GM18867 (cell line): Measurements from ENCODE around the gene TMEM52B.

Experiments used
- ATAC-seq: cut with Tn5 transposase; IDR thresholded peaks from one replicate; pipeline ENCODE4 v1.9.1; 2021; ENCODE audit warnings: mild to moderate bottlenecking, moderate library complexity; ENCODE audit not compliant: unreplicated experiment

Gene TMEM52B

DNA sequence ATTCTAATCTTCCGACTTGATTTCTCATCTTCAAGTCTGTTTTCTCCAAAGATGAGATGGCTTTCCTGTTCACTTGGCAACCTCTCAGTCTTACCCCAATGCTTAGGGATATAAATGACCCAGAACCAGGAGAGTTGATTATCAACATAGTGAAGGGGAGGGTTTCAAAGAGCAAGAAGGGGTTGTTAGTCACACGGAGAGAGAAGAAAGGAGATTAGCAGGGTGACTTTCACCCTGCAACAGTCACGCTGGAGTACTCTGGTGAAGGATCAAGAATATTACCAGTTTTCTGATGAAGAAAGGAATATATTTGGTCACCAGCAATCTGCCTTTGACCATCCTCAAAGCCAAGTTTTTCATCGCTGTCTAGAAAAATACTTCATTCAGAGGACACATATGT, at the start of gene TMEM52B:
Gene TMEM52B (plus strand): TSS at position 212 of the 400 bp plus-strand sequence. CDS start 543 bp downstream, outside the sequence.
- no peak for ATAC-seq

DNA sequence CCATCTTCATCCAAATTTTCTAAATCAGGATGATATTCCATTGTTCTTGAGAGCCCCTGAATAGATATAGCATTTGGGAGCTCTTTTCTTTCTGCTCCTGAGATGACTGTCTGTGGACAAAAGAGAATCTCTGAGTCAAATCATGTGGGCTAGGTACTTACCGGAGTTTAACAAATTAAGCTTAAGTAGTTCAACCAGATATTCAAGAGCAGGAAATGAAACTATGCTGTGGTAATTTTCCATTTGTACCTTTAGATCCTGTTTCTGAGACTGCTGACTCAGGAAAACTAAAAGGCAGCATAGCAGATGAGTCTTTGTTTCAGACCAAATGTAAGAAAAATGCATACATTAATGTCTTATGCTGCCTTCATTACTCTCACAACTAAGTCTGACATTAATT, 48.8 kb upstream of the TMEM52B start, which contains the start of gene CLEC7A:
Gene CLEC7A (minus strand): TSS at position 158 of the 400 bp plus-strand sequence. CDS start 117 bp downstream, at position 41.
- ATAC-seq, result peak; percentile 85

DNA sequence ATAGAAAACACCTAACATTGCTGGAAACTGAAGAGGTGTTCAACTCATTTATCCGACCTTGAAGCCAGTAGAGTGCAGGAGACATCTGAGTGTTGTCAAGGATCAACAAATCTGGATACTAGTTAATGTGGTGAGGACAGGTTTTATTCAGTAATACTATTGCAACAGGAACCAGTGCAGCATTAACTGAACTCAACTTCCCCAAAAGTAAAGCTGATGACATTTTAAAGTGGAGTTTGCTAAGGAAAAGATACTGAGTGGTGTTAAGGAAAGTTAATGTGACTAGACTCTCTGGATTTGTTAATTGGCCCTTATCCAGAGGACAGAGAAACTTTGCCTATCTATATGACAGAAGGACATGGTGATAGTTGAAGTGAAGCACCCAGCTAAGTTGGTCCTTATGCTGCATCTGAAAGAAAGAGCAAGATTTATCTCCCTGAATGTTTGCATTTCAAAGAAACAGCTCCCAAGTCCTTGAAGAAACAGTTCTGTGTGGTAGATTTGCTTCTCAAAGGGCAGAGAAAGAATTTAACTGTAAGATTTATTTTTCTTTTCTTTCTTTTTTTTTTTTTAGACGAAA, 47.6 kb upstream of the TMEM52B start:
- ATAC-seq, result no peak

DNA sequence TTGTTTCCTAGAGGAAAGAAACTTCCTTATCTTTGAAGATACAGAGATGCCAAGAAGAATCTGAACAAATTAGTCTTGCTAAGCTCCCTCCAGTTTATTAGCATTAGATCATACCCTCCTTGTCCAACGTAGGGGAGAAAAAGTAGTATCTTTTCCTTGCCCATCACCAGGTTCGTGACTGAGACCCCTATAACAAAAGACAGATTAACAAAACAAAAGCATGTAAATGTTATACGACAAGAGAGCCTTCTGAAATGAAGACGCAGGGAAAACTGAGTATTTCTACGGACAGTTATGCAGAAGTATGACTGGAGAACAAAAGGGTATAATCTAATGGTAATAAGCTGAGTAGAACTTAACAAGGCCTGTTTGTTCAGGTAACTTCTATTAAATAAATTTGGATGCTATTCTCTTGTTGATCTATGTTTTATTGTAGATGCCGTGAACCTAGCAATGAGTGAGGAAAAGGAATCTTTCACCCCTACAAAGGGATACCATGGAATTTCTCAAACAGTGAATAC, 45.9 kb upstream of the TMEM52B start:
- ATAC-seq, result no peak

DNA sequence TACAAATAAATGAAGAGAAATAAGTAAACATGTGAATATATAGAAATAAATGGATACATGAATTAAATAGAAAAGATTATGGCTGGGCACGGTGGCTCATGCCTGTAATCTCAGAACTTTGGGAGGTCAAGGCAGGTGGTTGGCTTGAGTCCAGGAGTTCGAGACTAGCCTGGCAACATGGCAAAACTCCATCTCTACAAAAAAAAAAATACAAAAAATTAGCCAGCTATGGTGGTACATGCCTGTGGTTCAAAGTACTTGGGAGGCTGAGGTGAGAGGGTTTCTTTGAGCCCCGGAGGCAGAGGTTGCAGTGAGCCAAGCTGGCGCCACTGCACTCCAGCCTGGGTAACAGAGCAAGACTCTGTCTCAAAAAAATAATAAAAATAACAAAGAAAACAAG, 43.7 kb upstream of the TMEM52B start:
- no peak for ATAC-seq

DNA sequence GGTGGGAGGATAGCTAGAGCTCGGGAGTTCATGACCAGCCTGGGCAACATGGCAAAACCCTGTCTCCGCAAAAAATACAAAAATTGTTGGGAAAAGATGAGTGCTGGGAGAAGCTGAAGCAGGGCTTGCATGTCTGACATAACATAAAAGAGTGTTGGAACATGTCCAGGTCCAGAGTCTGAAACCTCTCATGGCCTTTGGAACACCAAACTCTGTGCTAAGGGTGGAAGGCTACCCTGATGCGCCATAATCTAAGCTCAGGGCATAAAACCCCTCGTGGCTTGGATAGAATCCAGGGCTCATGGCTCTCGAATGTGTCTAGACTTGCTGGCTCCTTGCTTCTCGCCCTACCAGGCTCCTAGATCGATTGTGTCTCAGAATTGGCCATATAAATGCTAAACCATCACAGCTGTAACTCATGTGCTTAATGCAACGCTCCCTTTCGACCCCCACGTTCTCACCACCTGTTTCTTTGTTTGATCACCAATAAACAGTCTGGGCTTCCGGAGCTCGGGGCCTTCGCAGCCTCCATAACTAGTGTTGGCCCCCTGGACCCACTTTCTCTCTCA, 42.1 kb upstream of the TMEM52B start:
- ATAC-seq, result no peak

DNA sequence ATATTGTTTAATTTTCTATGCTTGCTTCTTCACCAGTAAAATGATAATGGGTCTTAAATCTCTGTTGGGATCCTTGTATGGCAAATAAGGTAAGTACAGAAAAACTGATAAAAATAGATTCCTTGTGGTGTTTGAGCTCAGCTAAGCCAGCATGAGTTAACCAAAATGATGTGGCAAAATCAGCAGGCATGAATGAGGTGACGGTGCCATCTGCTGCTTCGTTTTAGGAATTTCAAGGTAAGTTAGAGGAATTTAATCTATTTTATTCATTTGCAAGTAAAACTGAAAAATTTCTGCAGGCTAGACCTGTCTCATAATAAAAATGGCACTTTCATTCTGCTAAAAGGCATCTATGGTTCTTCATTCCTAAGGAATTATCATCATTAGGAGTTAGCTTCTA, 38.8 kb upstream of the TMEM52B start:
- ATAC-seq, result no peak

DNA sequence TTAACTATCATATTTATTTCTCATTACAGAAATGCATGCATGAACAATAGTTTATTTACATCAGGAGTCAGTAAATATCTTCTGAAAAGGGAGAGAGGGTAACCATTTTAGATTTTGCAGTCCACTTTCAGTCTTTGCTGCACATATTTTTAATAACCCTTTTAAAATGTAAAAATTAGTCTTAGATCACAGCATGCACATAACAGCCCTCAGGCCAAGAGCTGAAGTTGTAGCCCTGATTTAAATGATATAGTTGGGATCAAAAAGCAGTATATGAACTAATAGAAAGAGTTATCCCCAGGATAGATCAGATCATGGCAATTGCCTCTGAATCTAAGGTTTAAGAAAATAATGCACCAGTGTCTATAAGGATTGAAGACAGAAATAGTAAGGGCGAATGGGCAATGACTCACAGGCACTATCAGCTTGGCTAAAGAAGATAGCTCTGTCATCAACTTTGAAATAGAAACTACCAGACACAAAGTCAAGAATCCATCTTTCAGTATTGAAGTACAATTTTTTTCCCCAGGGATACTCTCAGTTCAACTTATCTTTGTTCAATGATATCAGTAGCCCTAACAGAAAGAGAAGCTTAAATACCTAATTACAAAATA, 35.7 kb upstream of the TMEM52B start:
- no peak for ATAC-seq

DNA sequence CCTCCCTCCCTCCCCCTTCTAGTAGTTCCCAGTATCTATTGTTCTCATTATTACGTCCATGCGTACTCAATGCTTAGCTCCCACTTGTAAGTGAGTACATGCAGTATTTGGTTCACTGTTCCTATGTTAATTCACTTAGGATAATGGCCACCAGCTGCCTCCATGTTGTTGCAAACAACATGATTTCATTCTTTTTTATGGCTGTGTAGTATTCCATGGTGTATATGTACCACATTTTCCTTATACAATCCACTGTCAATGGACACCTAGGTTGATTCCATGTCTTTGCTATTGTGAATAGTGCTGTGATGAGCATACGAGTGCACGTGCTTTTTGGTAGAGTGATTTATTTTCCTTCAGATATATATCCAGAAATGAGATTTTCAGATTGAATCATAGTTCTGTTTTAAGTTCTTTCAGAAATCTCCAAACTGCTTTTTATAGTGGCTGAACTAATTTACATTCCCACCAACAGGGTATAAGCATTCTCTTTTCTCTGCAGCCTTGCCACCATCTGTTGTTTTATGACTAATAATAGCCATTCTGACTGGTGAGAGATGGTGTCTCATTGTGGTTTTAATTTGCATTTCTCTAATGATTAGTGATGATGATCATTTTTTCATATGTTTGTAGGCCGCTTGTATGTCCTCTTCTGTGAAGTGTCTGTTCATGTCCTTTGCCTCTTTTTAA, 31.0 kb upstream of the TMEM52B start:
- peak; percentile 87 for ATAC-seq

DNA sequence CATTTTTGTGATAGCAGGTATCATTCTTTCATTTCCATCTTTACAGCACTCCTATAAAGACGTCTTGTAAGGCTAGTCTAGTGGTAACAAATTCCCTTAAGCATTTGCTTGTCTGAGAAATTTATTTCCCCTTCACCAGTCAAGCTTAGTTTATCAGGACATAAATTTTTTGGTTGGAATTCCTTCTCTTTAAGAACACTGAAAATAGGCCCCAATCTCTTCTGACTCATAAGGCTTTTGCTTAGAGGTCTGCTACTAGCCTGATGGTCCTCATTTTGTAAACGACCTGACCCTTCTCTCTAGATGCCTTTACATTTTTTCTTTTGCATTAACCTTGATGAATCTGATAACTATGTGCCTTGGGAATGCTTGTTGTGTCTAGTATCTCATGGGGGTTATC, 27.2 kb upstream of the TMEM52B start:
- no peak for ATAC-seq

DNA sequence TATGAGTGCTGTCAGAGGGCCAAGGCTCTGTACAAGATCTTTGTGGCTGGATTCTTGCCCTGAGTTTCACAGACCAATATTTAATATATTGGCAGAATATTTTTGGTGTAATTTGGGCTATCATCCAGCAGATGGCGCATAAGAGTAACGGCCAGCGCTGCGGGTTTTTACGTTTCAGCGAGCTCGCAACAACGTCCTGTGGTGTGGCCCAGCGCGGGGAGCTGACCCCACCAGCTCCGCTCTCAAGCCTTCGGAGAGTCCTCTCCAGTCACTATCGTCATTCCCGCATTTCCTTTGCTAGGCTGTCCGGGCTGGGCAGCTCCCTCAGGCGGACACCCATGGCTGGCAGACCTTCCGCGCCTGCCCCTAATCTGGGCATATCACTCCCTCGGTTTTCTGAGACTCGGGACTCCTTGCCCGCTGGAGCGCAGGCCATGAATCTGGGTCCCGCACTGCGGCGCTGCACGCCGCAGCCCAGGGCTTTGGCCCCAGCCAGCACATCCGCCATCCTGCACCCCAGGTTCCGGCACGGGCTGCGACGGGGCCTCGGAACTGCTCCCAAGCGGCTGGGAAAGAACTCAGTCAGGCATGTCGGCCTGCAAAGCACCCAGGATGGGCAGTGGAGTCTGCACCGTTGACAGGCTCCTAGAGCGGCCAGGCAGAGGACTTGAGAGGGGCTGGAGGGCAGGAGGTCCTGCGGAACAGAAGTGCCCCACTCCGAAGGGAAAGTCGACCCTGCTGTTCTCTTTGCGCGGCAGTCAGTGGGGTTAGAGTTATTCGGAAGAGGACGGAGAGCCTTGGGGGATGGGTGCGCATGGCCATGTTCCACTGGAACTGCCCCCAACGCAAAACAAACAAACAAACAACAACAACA, 25.3 kb upstream of the TMEM52B start:
- ATAC-seq, result peak; percentile 63

DNA sequence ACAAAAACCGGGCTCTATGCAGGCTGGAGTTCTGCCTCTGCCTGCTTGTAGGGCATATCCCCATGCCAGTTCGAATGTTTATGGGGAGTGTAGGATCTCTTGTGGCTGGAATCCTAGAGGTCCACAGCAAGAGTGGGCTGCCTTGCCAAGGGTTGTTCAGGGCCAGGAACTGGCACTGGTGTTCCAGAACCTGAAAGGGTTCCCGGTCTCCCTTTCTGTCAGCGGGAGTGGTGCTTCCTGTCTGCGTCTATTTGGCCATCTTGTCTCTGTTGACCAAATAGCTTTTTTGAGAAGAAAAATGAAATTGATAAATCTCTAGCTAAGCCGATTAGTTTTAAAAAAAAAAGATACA, 24.7 kb upstream of the TMEM52B start:
- ATAC-seq, result peak; percentile 18

DNA sequence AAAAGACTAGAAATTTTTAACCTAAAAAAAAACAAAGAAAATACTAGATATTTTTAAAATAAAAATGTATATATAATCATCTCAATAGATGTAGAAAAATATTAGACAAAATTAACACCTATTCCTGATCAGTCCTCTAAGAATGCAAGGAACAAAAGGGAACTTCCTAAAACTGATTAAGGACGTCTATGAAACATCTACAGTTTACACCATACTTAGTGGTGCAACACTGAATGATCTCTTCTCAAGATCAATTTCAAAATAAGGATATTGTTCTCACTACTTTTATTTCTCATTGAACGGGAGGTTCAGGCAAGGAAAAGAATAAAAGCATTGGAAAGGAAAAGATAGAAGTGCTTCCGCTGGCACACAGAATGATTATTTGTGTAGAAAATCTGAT, 22.9 kb upstream of the TMEM52B start:
- ATAC-seq, result no peak

DNA sequence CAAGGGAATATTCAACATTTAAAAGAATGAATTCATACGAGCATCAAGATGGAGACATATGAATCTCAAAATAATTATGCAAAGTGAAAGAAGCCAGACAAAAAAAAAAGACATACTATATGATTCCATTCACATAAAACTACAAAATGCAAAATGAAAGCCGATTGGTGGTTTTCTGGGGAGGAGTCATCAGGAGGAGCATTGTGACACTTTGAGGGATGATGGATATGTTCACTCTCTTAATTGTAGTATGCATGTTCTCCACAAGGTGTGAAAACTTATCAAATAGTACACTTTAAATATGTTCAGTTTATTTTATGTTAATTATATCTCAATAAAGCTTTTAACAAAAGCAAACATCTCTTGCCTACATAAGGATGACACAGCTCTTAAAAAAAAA, 20.4 kb upstream of the TMEM52B start:
- no peak for ATAC-seq

DNA sequence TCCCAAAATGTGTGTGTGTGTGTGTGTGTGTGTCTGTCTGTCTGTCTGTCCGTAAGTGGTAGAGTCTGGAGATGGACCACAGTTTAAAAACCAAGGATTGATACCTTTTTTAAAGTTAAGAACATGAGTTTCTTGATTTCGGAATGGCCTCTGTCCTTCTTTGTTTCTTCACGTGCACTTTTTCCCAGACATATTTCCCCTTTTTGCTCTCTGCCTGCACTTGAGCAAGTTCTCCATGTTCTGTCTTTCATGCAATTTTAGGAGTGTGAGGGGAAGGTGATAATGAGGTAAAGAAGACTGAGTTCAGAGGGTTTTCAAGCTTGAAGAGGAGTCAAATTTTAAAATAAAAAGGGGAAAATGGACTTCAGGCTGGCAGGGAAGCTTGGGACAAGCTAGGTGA, 19.6 kb upstream of the TMEM52B start:
- ATAC-seq, result no peak

DNA sequence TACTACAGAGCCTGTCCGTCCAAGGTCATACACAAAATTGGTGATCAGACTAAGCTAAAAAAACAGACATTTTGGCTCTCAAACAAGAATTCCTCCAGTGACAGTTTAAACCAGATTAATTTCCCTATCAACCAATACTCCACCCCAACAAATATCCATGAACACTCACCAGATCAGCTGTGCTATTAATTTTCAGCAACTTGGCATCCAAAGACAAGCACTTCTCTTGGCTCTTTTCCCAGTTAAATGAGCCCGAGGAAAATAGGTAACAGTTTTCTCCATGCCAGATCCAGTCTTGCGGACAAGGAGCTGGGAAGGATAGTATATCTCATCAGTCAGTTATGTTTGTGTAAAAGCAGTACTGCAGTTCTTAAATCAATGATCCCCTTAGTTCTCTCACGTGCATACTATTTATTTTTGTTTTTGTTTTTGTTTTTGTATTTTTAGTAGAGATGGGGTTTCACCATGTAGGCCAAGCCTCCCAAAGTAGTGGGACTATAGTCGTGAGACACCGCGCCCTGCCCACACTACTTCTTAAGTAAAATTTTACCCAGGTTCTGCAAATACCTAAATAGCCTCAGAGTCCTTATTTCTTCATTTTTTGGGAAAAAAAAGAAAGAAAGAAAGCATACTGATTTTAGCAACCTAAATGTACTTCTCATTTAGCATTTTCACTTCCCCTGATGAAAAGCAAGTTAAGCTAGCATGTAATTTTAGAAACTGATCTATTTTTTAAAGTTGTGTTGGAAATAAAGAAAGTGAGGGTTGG, 18.0 kb upstream of the TMEM52B start:
- ATAC-seq, result no peak

DNA sequence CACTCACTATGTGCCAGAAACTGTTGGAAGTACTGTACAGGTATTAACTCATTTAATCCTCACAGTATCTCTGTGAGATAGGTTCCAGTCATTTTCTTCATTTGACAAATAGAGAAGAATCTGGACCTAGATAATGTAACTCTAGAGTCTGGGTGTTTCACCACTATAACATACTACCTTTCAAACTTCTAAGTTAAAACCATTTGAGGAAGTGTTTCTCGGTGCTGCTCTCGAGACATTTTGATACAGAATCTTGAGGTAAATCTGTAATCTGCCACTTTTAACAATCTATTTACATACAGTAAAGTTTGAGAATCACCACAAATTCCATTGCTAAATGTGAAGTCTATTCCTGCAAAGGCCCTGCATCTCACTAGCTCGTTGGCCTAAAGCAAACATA, 15.7 kb upstream of the TMEM52B start:
- no peak for ATAC-seq

DNA sequence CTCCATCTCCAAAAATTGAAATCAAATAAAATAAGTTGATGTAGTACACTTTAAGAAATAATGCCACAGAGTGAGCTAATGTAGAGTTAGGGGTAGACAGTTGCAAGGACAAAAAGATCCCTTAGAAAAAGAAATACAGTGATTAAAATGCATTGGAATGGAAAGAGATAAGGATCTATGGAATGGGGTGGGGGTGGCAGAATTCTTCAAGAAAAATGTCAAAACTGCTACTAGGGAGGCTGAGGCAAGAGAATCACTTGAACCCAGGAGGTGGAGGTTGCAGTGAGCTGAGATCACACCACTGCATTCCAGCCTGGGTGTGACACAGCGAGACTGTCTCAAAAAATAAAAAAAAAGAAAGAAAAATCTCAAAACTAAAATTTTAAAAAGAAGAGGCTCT, 13.4 kb upstream of the TMEM52B start:
- ATAC-seq, result no peak

DNA sequence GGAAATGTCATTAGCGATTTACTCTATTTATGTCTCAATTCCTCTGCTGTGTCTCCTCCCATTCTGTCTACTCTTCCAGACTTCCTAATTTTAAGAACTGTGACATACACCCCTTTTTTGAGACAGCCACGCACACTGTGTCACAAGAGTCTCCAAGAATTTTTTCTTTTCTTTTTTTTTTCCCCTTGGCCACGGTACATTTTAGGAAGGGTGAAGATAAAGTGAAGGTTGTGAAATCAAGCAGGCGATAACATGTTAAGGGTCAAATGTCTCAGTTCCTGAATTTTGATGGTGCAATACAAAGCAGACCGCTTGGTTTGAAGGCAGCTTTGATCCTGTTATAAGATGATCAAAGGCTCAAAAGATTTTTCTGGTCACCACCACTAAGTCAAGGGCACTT, 11.2 kb upstream of the TMEM52B start:
- no peak for ATAC-seq

DNA sequence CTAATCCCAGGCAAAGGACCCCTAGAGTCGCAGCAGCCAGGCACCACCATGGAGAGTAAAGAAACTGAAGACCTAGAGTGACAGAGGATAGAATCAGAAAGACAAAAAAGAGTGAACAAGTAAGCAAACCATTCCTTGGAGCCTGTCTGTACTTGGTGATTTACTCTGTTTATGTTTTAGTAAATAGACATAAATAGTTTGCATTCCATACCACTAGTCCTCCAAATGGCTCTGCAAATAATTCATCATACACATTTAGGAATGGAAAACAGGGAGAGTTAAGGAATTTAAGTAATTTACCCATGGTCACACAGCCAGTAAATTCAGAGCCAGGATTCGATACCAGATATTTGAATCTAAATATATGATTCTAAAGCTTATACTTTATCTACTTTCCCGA, 9.7 kb upstream of the TMEM52B start:
- no peak for ATAC-seq
